ENCODE data around the gene ALPL.

DNA sequence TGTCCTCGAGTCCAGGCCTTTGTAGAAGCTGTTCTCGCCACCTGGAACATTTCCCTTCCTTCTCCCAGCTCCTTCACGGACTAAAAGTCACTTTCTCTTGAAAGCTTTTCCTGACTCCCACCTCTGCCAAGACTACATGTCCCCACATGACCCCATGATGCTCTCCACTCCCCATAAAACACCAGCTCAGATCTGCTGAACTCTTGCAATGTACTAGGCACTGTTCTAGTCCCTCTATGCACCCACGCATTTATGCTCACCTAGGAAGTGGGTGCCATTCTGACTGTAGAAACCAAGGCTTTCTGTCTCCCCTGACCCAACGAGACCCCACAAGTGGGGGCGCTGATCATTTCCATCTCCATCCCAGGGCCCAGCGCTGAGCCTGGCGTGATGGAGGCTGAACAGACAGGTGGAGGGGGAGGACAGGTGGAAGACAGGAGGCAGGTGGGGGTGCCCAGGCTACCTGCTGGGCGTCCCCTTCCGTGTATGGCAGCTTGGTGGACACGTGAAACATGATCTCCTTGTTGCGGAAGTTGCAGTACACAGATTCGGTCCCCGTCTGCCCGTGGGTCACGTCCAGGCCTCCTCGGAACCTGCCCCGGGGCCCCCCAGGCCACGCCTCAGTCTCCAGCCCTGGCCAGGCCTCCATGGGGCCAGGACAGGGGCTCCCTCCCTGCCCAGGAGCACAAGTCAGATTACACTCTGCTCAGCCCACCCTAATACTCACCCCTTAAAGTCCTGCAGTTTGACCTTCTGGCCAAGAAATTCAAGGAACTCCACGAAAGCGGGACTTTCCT, 102.0 kb downstream of the ALPL start:
- no peak for TF ChIP-seq POLR2A (IDR thresholded peaks at IDR 0.05; ENCODE audit: low read depth, low read length)
- TF ChIP-seq BHLHE40 (IDR thresholded peaks at IDR 0.05; ENCODE audit: low read depth, low read length): no peak
- TF ChIP-seq, protein P1, sequence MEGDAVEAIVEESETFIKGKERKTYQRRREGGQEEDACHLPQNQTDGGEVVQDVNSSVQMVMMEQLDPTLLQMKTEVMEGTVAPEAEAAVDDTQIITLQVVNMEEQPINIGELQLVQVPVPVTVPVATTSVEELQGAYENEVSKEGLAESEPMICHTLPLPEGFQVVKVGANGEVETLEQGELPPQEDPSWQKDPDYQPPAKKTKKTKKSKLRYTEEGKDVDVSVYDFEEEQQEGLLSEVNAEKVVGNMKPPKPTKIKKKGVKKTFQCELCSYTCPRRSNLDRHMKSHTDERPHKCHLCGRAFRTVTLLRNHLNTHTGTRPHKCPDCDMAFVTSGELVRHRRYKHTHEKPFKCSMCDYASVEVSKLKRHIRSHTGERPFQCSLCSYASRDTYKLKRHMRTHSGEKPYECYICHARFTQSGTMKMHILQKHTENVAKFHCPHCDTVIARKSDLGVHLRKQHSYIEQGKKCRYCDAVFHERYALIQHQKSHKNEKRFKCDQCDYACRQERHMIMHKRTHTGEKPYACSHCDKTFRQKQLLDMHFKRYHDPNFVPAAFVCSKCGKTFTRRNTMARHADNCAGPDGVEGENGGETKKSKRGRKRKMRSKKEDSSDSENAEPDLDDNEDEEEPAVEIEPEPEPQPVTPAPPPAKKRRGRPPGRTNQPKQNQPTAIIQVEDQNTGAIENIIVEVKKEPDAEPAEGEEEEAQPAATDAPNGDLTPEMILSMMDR (conservative IDR thresholded peaks at IDR 0.05; ENCODE audit: low read depth, low read length): no peak
- TF ChIP-seq RCOR1 (IDR thresholded peaks at IDR 0.05; ENCODE audit: insufficient replicate concordance, low read length): no peak
- TF ChIP-seq MXI1 (IDR thresholded peaks at IDR 0.05; ENCODE audit: borderline replicate concordance, low read depth, low read length): no peak
- TF ChIP-seq RAD21 (IDR thresholded peaks at IDR 0.05; ENCODE audit: low read length): no peak

Data from IMR-90 (cell line).